GM18868 (cell line): ENCODE results near the gene MRI1.
A peak's percentile ranks its signal among the peaks of the same experiment; 100 is the strongest.
"Not testable (repeated sequence)": the region's sequence is repeated elsewhere in the genome, so short reads cannot be mapped to it uniquely, and the experiment has no call there.

Experiments
- ATAC-seq: cut with Tn5 transposase; IDR thresholded peaks from one replicate; pipeline ENCODE4 v1.9.1; 2021; ENCODE audit warnings: mild to moderate bottlenecking, moderate library complexity; ENCODE audit not compliant: unreplicated experiment

The MRI1 gene

DNA sequence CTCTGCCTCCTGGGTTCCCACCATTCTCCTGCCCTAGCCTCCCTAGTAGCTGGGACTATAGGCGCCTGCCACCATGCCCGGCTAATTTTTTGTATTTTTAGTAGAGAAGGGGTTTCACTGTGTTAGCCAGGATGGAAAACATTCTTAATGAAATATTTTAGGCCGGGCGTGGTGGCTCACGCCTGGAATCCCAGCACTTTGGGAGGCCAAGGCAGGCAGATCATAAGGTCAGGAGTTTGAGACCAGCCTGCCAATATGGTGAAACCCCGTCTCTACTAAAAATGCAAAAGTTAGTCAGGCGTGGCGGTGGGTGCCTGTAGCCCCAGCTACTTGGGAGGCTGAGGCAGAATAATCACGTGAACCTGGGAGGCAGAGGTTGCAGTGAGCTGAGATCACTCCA, 29.0 kb downstream of the MRI1 start:
- ATAC-seq, result not testable (repeated sequence)

DNA sequence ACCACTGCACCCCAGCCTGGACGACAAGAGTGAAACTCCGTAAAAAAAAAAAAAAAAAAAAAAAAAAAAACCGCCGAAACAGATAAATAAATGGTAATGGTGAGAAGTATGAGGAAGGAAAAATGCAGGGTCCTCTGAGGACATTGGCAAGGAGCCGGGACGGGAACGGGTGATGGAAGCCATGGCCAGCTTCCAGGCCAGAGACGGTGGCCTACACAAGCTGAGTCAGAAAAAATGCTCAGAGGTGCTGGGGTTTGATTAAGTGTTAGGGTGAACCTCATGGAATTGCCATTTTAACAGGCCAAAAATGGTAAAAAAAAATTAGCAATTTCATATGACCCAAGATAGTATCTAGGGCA, 30.1 kb downstream of the MRI1 start:
- ATAC-seq, result no peak

DNA sequence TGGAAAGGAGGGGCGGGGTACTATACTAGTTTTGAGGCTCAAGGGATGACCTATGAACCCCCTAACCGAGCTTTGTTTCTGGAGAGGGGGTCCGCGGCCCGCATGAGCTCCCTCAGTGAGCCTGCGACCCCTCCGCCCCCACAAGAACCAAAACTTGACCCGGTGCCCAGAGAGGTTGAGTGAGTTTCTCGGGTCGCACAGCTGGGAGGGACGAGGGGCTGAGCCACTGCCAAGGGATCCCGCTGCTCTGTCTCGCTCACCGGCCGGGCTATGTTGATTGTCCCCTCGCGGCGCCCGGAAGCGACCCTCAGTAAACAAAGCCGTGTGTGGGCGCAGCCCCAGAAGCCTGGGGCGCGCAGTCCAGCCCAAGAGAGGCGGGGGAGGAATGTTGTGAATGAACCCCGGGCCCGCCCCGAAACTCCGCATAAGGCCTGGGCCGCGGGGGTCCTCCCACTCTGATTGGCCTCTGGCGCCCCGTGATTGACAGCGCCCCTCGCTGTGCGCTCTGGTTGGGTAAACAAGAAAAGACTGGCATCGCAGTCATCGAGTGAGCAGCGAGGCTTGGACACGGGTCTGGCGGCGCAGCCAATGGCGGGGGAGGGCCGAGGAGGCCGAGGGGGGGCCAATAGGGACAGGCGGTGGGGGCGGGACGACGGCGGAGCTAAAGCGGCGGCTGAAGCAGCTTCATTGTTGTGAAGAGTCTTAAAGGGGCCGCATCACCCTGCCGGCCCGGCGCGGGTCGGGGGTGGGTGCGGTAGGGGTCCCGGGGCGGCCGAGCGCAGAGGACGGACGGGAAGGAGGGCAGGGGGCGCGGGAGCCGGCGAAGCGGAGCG, 30.7 kb downstream of the MRI1 start, which contains the start of gene ZSWIM4:
Gene ZSWIM4, plus strand, starts transcription at position 687 of the 833 bp plus-strand sequence. CDS start 206 bp downstream, outside the sequence.
- ATAC-seq, result peak; percentile 85

DNA sequence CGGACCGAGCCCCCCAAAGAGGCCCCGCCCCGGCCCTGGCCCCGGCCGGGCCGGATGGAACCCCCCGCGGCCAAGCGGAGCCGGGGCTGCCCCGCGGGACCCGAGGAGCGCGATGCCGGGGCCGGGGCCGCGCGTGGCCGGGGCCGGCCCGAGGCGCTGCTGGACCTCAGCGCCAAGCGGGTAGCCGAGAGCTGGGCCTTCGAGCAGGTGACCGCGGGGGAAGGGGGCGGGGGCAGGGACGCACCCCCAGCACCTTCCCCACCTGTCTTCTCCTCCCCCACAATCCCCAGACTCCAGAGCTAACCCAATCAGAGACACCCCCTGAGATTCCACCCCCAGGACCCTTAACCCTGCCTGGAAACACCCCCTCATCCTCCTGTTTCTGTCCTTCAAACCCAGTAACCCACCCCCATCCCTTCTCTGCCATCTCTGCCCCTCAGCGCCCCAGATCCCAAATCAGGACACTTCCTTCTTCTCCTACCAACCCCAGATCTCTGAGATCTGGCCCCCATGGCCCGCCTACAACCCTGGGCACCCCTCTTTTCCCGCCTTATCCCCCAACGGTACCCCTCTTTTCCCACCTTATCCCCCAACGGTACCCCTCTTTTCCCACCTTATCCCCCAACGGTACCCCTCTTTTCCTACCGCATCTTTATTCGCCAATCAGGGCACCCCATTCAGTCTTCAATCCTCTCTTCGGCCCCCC, 31.4 kb downstream of the MRI1 start:
- ATAC-seq, result peak; percentile 34

DNA sequence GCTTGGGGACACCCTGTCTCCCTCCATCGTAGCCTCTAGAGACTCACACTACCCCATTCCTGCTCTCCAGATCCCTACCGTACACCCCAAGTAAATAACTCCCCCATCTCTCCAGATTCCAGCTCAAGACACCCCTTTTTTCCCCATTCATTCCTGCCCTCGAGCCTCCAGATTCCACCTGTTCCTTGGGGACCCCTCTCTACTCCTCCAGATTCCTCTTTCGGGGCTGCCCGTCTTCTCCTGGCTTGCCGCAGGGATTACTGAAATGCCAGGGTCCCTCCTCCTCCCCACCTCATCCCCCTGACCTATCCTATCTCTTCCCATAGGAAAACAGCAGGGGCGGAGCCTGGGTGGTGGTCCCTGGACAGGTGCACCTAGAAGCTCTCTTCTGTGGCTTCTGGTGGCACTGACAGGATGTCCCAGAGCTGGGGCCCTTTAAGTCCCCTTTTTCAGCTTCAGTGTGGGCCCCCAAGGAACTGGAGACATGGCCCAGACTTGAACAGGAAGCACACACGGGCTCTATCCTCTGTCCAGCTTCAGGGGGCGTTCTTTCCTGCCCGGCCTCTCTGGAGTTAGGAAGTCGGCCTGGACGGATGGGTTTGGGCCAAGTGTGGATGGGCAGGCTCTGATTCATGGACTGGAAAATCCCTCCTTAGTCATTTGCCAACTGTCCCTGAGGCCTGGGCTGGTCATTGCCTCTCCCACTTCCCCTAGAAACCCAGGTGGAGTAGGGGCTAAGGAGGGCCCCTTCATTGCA, 32.2 kb downstream of the MRI1 start:
- ATAC-seq, result no peak

DNA sequence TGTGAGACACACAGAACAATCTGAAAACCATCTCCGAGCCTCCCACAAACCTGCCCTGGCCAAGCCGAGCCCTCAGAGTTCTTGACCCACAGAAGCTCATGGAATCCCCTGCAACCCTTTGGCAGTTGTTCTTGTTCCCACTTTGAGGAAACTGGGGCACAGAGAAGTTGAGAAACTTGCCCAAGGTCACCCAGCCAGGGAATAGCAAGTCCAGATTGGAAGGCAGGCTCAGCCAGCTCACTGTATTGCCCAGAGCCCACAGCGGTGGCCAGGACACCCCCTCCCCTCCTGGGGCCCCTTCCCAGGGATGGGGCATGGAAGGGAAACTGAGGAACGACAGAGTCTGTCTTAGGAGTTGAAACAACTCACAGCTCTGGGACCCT, 32.7 kb downstream of the MRI1 start:
- ATAC-seq, result no peak

DNA sequence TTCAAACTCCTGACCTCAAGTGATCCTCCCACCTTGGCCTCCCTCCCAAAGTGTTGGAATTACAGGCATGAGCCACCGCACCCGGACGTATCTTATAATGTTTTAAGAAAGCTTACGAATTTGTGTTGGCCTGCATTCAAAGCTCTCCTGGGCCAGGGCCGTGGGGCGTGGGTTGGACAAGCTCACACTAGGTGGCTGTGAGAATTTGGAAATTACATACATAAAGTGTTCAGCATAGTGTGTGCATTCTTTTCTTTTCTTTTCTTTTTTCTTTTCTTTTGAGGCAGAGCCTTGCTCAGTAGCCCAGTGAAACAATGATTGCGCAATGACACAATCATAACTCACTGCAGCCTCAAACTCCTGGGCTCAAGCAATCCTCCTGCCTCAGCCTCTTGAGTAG, 33.5 kb downstream of the MRI1 start:
- ATAC-seq, result no peak

DNA sequence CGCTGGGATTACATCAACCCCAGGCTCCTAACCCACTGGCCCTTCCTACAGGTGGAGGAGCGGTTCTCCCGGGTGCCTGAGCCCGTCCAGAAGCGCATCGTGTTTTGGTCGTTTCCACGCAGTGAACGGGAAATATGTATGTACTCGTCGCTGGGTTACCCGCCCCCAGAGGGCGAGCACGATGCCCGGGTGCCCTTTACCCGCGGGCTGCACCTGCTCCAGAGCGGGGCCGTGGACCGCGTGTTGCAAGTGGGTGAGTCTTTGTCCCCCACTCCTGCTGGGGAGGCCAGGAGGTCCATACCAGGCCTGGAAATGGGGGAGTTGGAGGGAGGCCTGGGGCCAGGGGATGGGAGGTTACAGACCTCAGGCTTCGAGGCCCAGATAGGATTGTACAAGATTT, 35.3 kb downstream of the MRI1 start:
- no peak for ATAC-seq

DNA sequence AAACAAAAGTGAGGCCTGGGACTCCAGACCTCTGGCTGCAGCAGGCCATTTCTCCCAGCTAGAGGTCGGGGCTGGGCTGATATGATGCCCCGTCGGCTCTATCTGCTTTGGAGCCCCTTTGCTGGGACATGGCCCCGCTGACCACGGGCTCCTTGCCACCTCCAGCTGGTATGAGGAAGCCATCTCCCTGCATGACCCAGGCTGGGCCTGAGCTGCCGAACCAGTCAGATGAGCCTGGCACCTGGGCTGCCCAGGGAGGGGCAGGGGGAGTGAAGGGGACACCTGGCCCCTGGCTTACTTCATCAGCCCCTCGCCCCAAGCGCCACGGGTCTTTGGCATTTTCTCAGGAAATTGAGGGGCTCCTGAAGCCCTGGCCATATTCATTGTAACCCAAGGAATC, 38.7 kb downstream of the MRI1 start:
- ATAC-seq, result no peak

DNA sequence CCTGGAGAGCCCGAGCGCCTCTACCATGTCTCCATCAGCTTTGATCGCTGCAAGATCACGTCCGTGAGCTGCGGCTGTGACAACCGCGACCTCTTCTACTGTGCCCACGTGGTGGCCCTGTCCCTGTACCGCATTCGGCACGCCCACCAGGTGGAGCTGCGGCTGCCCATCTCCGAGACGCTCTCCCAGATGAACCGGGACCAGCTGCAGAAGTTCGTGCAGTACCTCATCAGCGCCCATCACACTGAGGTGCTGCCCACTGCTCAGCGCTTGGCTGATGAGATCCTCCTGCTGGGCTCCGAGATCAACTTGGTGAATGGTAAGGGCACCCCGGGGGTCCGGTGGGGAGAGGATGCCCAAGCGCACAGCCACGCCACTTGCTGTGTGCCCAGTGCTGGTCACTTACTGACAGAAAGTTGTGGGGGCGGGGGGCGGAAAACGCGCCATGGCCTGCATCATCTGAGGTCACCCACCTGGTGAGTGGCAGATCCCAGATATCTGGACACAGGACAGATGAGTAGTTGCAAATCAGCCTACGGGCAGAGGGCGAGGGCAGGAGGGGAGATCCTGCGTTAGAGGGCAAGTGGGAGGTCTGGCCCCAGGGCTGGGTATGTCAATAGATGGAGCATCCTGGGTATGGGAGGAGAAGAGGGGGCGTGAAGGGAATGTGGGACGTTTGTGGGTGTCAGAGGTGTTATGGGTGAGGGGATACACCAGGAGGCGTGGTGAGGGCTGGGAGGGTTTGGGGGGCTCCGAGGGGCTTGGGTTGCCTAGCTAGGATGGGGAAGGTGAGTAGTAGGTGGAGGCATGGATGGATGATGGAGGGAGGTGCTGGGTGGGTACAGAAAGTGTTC, 40.7 kb downstream of the MRI1 start:
- ATAC-seq, result no peak

DNA sequence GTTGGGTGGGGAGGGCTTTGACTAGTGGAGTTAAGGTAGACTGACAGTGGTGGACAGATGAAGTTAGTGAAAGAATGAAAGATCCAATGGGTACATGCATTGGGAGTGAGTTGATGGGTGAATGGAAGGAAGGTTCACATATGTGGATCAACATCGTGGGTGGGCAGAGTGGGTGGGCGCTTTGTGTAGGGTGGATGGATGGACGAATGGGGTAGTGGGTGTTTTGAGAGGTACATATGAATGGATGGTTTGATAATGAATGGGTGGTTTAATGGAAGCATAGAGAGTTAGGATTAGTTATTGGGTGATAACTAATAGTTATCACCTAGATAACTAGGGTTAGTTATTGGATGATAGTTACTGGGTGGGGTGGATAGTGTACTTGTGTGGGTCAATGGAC, 42.4 kb downstream of the MRI1 start:
- no peak for ATAC-seq

DNA sequence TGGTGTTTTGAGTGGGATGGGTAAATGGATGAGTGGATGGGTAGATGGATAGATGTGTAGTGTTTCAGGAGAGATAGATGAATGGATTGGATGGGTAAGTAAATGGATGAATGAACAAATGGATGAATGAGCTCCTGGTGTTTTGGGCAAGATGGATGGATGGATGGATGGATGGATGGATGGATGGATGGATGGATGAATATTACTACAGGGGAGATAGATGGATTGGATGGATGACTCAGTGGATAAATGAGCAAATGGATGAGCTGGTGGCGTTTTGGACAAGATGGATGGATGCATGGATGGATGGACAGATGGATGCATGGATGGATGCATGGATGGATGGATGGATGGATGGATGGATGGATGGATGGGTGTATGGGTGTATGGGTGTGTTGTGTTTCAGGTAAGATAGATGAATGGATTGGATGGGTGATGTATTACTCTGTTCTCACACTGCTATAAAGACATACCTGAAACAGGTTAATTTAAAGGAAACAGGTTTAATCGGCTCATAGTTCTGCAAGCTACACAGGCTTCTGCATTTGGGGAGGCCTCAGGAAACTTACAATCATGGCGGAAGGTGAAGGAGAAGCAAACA, 43.2 kb downstream of the MRI1 start:
- ATAC-seq, result no peak

DNA sequence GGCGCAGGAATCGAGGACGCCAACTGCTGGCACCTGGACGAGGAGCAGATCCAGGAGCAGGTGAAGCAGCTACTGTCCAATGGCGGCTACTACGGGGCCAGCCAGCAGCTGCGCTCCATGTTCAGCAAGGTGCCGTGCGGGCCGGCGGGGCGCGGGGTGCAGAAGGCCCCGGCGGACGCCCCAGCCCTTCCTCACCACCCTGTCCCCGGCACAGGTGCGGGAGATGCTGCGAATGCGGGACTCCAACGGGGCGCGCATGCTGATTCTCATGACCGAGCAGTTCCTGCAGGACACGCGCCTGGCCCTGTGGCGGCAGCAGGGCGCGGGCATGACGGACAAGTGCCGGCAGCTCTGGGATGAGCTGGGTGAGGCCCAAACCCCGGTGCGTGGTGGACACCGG, 44.5 kb downstream of the MRI1 start:
- ATAC-seq, result no peak

DNA sequence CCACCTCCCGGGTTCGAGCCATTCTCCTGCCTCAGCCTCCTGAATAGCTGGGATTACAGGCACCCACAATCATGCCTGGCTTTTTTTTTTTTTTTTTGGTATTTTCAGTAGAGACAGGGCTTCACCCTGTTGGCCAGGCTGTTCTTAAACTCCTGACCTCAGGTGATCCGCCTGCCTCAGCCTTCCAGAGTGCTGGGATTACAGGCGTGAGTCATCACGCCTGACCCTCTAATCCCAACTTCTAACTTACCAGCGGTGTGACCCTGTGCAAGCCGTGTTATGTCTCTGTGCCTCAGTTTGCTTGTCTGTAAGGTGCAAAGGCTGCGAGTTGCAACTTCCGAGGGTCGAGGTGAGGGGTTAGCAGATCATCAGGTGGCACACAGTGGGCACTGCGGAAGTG, 48.2 kb downstream of the MRI1 start:
- ATAC-seq, result no peak

DNA sequence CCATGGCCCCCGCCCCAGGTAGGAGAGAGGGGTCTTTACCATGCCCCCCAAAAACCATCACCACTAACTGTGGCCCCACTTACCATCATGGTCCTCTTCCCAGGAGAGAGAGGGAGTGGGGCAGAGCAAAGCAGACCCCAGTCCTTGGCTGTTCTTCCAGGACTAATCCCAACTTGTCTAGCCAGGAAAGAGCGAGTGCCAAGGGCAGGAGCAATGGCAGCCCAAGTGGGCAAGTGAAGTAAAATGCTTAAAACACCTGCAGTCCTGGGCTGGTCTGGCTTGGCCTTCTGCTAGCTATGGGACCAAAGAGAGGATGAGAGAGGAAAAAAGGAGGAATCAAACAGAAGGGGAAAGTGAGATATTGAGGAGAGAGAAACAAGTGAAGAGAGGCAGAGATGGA, 48.8 kb downstream of the MRI1 start:
- ATAC-seq, result no peak

DNA sequence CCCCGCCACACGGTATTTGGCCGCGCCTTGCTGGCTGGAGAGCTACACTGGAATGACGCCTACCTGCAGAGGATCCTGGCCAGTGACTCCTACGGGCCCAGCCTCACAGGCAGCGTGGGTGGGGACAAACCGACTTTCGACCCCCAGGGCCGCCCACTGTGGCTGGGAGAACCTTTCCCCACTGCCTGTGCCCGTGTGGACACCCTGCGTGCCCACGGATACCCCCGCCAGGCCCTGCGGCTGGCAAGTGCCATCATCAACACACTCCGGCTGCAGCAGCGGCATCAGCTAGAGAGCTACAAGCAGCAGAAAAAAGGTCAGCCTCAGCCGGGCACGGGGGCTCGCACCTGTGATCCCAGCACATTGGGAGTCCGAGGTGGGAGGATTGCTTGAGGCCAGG, 50.2 kb downstream of the MRI1 start:
- no peak for ATAC-seq

DNA sequence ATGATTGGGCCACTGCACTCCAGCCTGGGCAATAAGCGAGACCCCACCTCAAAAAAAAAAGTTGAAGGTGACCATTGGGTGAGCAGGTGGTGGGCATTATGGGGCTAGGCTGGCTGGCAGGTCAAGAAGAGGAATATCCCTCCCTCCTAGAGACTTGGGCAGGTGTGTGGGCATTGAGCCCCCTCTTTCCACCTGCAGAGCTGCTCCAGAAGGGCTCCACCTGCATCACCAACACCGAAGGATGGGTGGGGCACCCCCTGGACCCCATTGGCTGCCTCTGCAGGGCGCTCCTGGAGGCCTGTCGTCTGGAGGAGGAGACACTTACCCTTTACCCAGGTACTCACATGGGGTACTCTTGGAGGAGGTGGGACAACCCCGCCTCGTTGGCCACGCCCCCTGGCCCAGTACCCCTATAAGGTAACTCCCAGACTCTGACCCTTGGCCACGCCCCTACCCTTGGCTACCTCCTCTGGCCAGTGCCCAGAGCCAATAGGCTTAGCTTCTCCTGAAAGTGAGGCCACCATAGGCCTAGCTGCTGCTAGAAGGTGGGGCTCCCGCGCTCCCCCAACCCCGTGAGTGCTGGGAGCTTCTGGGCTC, 52.8 kb downstream of the MRI1 start:
- no peak for ATAC-seq

DNA sequence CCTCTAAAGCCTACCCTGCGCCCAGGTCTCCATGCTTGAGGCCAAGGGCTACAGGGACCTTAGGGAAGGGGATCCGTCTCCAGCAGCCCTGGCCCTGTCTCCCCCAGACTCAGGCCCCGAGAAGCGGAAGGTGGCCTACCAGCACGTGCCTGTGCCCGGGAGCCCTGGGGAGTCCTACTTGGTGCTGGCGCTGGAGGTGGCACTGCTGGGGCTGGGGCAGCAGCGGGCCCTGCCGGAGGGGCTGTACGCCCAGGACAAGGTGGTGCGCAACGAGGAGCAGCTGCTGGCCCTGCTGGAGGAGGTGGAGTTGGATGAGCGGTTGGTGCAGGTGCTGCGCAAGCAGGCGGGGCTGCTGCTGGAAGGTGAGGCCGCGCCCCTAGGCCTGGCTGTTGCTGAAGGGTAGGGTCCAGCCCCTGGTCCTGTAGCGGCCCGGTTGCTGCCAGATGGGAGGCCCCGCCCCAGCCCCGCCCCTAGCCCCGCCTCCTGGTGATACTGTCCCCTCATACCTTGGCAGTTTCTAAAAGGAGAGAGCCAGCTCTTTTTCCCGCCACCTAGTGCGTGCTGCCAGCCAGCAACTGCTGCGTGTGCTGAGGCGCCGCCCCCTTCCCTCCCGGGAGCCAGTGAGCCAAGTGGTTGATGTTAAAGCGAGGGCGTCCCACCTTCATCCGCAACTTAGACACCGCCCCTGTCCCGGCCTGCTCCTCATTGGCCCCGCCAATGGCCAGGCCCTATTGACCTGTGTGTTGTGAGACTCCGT, 53.5 kb downstream of the MRI1 start:
- ATAC-seq, result no peak

DNA sequence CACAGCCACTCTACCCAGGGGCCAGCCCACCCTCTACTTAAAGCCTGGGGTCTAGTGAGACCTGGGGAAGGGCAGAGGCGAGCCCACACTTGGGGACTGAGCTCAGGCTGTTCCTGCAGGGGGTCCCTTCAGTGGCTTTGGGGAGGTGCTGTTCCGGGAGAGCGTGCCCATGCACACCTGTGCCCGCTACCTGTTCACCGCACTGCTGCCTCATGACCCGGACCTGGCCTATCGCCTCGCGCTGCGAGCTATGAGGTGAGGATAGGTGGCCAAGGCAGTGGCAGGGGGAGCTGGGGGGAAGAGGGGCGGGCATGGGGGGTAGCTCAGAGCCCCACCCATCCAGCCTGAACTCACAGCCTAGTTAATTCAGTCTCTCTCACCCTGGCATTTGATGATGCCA, 54.9 kb downstream of the MRI1 start:
- no peak for ATAC-seq
